OCI-M2 (cell line): ENCODE measurements around the gene VPS54.

Experiments used
- DNase-seq: peaks from one replicate; lab custom pipeline; 2025; ENCODE audit not compliant: unreplicated experiment; lab: John Stamatoyannopoulos, UW

VPS54 gene

DNA sequence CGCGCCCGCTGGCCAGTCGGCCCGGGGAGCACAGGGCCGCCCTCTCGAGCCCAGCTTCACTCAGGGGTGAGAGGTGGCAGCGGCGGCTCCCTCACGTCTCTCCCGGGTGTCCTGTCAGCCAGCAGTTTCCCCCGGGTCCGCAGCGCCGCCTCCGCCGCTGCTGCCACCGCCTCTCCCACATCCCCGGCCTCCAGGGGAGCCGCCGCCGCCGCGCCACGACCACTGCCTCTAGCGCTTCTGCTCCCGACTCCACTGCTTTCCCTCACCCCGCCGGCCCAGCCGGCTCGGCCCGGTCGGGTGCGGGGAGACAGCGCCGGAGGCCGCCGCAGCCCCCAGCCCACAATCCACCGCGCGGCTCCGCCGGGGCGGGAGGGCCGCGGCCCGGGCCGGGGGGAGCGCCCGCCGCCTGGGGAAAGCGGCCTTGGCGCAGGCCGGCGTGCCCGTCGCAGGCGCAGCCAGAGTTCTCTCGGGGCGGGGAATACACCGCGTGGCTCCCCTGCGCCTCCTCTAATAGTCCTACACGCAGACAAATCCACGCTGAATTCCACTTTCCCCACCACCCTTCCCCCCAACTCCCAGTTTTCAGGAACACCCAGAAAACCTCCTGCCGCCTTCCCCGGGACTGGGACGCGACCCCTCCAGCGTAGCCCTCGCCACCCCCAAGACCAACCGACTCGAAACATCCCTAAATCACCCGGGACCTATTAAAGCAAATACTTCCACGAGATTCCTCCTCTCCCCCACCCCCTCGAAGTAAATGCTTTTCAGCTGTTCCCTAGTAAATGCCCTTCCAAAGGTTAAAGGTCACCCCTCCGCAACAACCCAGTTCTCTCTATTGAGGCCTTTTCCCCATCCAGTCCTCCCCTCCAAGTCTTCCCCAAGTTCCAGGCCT lies at the start of gene VPS54:
Gene VPS54 (minus strand): TSS at position 346 of the 892 bp plus-strand sequence. CDS start 35,429 bp downstream, outside the sequence.
- no peak for DNase-seq

DNA sequence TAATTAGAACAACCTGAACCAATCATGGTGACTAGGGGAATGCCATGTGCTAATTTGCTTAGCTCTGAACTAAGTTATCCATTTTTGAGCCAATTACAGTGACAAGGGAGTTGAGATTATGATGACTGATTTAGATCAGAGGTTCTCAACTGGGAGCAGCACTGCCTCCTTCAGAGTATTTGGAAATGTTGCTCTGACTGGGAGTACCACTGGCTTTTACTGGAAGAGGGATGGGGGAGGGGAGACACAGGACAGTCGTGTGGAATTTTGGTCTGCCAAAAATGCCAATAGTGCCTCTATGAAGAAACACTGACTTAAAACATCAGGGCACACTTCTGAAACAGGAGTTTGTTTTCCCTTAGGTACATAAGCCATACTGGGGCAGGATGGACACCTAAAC lies 48.1 kb upstream of the VPS54 start:
- DNase-seq, result no peak

DNA sequence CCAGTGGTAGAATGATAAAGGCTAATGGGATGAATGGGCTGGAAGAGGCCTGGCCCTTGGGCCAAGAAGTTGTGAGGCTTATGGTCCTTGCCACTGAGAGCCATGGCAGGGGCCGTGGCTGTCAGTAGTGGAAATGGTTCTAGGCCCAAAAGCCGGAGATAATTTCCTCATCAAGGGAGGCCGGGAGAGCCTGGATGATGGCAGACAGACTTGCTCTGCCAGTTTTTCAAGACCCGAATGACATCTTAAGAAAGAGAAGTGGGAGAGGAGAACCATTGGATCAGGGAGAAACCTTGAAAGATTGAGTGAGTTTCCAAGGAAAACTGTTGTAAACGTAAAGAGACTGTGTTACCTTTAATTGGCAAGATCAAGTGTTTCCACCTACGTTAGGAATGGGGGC lies 46.3 kb upstream of the VPS54 start:
- no peak for DNase-seq

GRCh38 chr2:64063924-64064331 lies 44.7 kb upstream of the VPS54 start:
- no peak for DNase-seq

DNA sequence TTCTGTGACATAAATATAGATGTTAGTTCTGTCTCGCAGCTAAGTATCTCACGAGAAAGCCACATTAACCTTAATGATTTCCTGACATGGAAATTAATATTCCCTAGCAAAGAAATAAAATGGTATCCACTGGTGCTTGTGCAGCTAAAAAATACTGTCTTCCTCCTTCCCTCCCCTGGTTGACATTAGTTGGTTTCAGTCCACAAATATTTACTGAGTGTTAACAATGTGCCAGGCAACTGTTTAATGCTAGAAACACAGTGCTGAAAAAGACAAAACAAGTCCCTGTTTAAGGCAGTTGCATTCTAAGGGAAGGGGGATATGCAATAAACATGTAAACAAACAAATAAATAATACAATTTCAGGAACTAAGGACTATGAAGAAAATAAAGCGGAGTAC lies 44.2 kb upstream of the VPS54 start:
- DNase-seq, result no peak

DNA sequence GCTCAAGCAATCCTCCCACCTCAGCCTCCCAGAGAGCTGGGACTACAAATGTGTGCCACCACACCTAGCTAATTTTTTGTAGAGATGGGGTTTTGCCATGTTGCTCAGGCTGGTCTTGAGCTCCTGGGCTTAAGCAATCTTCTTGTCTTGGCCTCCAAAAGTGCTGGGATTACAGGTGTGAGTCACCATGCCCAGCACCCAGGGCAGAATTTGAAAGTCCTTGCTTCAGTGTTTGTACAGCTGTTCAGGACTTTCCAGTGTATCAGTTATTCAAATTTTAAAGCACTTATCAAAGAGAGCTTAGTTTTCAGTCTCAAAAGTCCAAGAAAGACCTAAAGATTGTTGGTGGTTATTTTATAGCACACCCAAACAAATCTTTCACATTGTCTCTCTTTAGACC lies 43.6 kb upstream of the VPS54 start:
- no peak for DNase-seq

- DNase-seq, result no peak
Observed at GRCh38 chr2:64059270-64059669, 40.0 kb upstream of the VPS54 start.

- DNase-seq, result no peak
Observed at GRCh38 chr2:64056021-64056420, 36.8 kb upstream of the VPS54 start.

DNA sequence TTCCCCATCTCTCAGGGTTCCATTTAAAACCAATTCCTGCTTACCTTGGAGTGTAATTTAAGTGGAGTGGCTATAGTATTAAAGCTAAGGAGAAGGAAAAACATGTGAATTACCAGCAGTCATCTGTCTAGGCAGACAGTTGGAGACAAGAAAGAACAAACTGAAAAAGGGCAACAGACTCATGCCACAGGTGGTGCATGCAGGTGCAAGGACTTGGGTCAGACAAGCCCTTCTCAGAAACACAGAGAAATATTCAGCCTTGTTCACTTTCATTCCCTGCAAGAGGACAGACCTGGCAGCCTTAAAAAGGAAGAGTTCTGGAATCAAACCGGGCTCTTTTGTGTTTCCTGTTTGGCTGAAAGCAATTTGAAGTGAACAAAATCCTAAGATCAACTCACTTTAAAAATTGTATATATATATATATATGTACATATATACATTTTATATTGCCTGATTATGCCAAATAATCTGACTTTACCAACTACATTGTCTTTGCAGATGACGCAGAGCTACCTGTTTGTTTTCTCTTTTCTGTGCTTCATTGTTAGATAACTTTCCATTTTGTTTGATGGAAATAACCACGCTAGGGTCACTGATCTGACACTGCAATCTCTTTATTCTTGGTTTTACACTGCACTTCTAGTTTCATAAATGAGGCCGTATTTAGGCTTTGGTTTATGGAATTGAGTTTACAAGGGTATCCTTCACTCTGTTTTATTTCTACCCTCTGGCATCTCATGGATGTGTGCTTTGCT lies 35.1 kb upstream of the VPS54 start:
- DNase-seq, result no peak

GRCh38 chr2:64052463-64053241 lies 33.4 kb upstream of the VPS54 start:
- DNase-seq, result no peak

- DNase-seq, result no peak
Observed at GRCh38 chr2:64049633-64050220, 30.5 kb upstream of the VPS54 start.

GRCh38 chr2:64045938-64046337 lies 26.7 kb upstream of the VPS54 start:
- DNase-seq, result no peak

DNA sequence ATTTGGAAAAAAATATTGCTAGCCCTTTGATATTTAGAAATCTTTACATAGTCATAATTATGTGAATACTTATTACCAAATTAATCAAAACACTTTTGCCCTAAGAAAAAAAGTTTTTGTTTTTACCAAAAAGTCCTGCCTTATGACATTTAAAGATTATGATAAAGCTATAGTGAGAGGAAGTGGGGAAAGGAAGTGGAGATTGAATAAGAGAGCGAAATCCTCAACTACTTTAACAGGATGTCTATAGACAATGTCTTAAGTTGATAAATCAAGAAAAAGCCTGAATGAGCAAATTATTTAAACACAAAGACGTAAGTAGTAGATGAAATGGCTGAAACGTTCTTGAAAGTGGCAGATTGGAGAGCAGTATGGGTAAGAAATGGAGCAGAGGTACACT lies 20.9 kb upstream of the VPS54 start:
- no peak for DNase-seq

DNA sequence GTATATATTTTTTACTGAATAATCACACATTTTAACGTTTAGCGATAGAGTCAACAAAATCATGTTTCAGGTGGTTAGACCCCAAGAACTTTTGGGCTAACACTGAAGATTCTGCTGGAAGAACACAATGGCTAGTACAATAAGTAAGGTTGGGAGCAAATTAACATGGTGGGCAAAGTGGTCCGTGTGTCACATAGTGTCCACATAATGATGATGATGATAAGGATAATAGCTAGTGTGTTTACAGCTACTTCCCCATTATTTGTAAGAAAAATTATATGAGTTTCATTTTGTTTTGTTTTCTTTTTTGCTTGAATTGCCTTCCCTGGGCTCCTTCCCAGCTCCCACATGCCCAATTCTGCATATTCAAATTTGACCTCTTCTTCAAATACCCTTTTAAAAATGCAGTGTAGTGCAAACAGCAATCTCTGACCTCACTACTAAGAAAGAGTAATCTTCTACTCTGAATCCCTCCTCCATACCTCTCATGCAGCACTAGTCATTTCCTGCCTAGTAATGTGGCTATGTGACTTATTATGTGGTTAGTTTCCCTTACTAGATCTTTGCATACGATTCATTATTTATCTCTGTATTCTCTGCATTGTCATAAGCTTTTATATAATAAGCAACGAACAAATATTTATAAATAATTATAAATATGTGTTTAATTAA lies 16.9 kb upstream of the VPS54 start:
- DNase-seq, result no peak

DNA sequence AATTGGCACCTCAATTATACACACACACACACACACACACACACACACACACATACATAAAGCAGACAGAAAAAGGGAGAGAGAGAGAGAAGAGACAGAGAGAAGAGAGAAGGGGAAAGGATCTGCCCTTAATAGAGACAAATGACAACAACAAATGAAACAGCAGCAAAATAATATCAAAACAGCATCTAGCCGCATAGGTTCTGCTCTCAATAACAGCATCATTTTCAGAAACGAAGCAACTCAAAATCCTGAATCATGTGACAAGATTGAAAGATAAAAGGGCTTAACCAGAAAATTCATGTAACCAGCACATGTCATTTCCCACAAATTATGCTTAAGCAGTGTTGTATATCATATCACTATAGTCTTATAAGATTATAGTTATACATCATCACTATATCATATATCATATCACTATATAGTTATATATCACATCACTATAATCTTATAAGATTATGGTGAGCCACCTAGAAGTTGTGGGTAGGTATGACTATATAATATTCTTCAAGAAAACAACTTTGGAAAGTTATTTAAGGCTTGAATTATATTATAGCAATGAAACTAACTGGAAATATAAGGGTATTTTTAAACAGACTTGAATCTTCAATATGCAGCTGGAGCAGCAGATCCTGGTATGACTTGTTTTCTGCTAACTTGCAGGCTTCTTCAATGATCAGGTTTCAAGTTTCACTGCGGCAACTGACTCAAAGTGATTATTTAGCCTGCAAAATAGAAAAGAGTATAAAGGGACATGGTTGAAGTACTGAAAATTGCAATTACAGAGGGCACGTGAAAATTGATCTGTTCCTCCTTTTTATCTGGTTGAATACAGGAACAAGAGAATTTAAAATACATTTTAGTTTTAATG lies 16.1 kb upstream of the VPS54 start:
- DNase-seq, result no peak

DNA sequence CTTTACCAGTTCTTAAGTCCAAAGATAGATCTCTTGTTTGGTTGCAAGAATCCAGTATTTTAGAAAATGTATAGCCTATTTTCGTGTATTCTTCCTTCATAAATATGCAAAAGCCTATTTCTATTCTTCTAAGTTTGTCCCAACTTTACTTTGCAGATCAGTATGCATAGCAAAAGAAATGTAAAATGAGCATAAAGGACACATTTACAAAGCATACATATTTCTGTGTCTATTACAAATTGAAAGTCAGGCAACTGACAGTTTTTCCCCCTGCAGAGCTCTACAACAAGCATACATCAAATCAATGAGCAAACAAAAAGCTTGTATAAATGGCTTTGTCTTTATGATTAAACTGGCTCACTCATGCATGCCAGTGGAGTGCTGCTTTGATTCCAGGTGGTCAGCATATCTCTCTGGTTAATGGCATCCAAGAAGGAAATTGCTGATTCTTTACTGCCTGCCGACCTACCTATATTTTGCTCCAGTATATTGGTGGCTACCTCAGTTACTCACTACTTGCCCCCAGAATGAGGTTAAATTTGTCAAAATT lies 10.0 kb upstream of the VPS54 start:
- no peak for DNase-seq

DNA sequence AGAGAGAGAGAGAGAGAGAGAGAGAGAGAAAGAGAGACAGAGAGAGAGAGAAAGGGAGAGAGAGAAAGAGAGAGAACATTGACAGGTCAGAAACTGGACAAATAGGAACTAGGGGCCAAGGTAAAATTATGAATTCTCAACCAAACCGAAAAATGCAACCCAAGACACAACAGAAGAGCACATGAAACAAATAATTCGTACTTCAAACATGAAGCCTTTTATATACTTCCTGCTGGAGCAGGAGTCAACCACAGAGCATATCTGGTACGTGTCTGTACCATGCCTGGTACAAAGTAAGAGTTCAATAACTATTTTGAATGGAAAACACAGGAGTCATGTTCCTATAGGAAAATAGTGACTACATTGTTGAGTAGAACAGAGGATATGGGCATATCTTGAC lies 6.5 kb upstream of the VPS54 start:
- no peak for DNase-seq

GRCh38 chr2:64024259-64024949 lies 5.2 kb upstream of the VPS54 start:
- no peak for DNase-seq
